Mesendoderm (in vitro differentiated cells): ENCODE results near the gene PRKCSH.

Source experiments
- DNase-seq: peaks from one replicate; pipeline ENCODE4 v3.0.0; 2013
- H2AK5ac ChIP-seq: 2 replicates; pipeline ENCODE4 v1.6.1; 2013; ENCODE audit warnings: low read length, inconsistent platforms
- H2BK120ac ChIP-seq: 2 replicates; pipeline ENCODE4 v1.6.1; 2013; ENCODE audit warnings: low read depth, mild to moderate bottlenecking, low read length, moderate library complexity, mixed read lengths
- H2BK15ac ChIP-seq: replicated peaks from 2 replicates; pipeline ENCODE4 v1.6.1; 2013; ENCODE audit warnings: low read depth, mild to moderate bottlenecking, moderate library complexity
- H2BK5ac ChIP-seq: 2 replicates; pipeline ENCODE4 v1.6.1; 2013; ENCODE audit warnings: low read length, inconsistent platforms
- H3K18ac ChIP-seq: 2 replicates; pipeline ENCODE4 v1.6.1; 2013; ENCODE audit warnings: mild to moderate bottlenecking, low read length, mixed read lengths
- H3K23ac ChIP-seq: one replicate; pipeline ENCODE4 v1.6.1; 2013; ENCODE audit warnings: low read length
- H3K27ac ChIP-seq: 2 replicates; pipeline ENCODE4 v1.5.1; 2013; ENCODE audit warnings: low read depth, mild to moderate bottlenecking, inconsistent platforms, low read length, moderate library complexity
- H3K27me3 ChIP-seq: 2 replicates; pipeline ENCODE4 v1.6.1; 2013; ENCODE audit warnings: low read length, control low read depth, mild to moderate bottlenecking, inconsistent platforms; ENCODE audit not compliant: insufficient read depth, poor library complexity
- H3K36me3 ChIP-seq: 2 replicates; pipeline ENCODE4 v1.6.1; 2013; ENCODE audit warnings: low read length, inconsistent platforms; ENCODE audit not compliant: control insufficient read depth, insufficient read depth
- H3K4ac ChIP-seq: one replicate; pipeline ENCODE4 v1.6.1; 2013; ENCODE audit warnings: low read depth, mild to moderate bottlenecking, low read length, moderate library complexity
- H3K4me1 ChIP-seq: 2 replicates; pipeline ENCODE4 v1.6.1; 2013; ENCODE audit warnings: low read depth, low read length, inconsistent platforms; ENCODE audit not compliant: control insufficient read depth
- H3K4me2 ChIP-seq: 2 replicates; pipeline ENCODE4 v1.6.1; 2013; ENCODE audit warnings: low read length
- H3K4me3 ChIP-seq: 2 replicates; pipeline ENCODE4 v1.5.1; 2013; ENCODE audit warnings: mild to moderate bottlenecking, low read length
- H3K56ac ChIP-seq: one replicate; pipeline ENCODE4 v1.6.1; 2013; ENCODE audit warnings: low read length
- H3K79me1 ChIP-seq: 2 replicates; pipeline ENCODE4 v1.6.1; 2013; ENCODE audit warnings: low read length, inconsistent platforms
- H3K79me2 ChIP-seq: 2 replicates; pipeline ENCODE4 v1.6.1; 2013; ENCODE audit warnings: mild to moderate bottlenecking, low read length; ENCODE audit not compliant: control insufficient read depth, insufficient read depth
- H3K9ac ChIP-seq: 2 replicates; pipeline ENCODE4 v1.6.1; 2013; ENCODE audit warnings: low read length, inconsistent platforms
- H4K5ac ChIP-seq: one replicate; pipeline ENCODE4 v1.6.1; 2013; ENCODE audit warnings: low read length
- H4K8ac ChIP-seq: one replicate; pipeline ENCODE4 v1.6.1; 2013; ENCODE audit warnings: low read depth, mild to moderate bottlenecking, control low read depth, low read length, moderate library complexity
- WGBS: extraction: QIAGEN DNeasy Blood & Tissue Kit; methylation state at CpG from one replicate; pipeline ENCODE4 v1.1.7; 2013; ENCODE audit warnings: low lambda C conversion rate, missing lambda C conversion rate; ENCODE audit not compliant: insufficient coverage; ENCODE audit errors: extremely low coverage; 5-methylcytosine and 5-hydroxymethylcytosine counted together

The PRKCSH gene

DNA sequence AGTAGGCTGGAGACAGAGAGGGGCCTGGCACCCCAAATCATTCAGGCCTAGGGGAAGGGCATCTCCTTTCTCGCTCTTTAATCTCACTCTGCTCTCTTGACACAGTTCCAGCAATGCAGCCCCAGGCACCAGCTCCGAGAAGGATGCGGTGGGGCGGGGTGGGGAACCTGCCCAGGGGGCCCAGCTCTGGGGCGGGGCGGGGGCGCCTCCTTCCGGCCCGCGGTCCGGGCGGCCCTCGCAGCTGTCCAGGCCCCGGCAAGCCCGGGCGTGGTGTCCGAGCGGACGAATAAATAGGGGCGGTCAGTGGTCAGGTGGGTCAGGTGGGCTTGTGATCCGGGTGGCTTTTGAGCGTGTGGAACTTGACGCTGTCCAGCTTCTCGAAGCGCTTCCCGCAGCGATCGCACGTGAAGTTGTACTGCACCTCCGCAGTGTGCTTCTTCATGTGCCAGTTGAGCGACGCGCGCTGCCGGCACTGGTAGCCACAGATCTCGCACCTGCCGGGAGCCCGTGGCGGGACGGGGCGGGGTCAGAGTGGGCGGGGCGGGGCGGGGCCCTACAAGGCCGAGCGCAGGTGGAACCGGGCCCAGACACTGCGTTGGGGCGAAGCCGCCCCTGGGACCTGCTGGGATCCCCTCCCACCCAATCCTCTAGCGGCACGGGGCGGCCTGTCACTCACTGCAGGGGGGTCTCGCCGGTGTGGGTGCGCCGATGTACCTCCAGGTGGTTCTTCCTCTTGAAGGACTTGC is 48.1 kb downstream of the PRKCSH start:
- no peak for DNase-seq
- peaks cover 15% of the 10 kb centered on the region for H3K27me3 ChIP-seq
- no peaks in the 10 kb centered on the region for H3K79me2 ChIP-seq

DNA sequence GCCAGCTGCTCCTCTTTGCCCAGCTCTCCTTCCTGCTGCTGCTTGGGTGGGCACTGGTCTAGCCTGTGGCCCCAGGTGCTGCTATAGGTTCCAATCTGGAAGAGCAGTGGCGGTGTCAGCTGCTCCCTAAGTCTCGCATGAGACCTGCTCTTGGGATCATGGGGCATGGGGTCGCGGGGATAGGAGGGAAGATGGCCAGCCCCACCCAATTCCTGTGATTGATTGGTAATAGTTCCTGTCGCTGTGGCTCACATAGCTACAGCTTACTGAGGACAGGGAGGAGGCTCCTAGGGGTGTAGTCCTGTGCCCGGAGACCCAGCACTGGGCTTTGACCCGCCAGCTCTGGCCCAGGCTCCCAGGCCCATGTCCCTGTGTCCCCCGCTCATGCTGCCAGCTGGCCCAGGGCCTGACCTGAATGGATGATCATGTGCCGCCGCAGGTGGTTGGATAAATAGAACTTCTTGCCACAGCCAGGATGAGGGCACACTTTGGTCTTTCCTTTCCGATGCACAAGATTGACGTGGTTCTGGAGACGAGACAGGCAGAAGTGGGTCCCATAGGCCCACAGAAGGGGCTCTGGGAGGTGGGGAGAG is 49.9 kb downstream of the PRKCSH start:
- Histone ChIP-seq H2AK5ac (no peak overlapping the region), H3K56ac (no peak overlapping the region), H3K4me1 (no peaks in the 10 kb centered on the region), H3K27me3 (peaks cover 11% of the 10 kb centered on the region), H3K23ac (no peak overlapping the region), H3K79me2 (no peaks in the 10 kb centered on the region), H3K18ac (no peak overlapping the region), H3K36me3 (no peaks in the 10 kb centered on the region), H2BK5ac (no peak overlapping the region), H4K5ac (no peak overlapping the region), H2BK120ac (no peak overlapping the region), H2BK15ac (no peak overlapping the region), H3K4me3 (no peak overlapping the region), H3K27ac (no peak overlapping the region), H3K4me2 (no peak overlapping the region), H3K9ac (no peak overlapping the region), H3K79me1 (no peaks in the 10 kb centered on the region), H3K4ac (no peak overlapping the region), H4K8ac (no peak overlapping the region)
- WGBS = no CpG with 5 or more reads among the region's 13 CpGs
- DNase-seq = no peak

More for the DNA sequence above, 48.1 kb downstream of the PRKCSH start:
- H3K36me3 ChIP-seq = no peaks in the 10 kb centered on the region
- no CpG with 5 or more reads among the region's 57 CpGs for WGBS
- H2BK5ac ChIP-seq = no peak overlapping the region
- H3K56ac ChIP-seq = no peak overlapping the region
- no peak overlapping the region for H4K5ac ChIP-seq
- H3K4me2 ChIP-seq = no peak overlapping the region
- no peak overlapping the region for H3K23ac ChIP-seq
- H3K4ac ChIP-seq = no peak overlapping the region
- no peak overlapping the region for H2BK15ac ChIP-seq
- no peak overlapping the region for H2BK120ac ChIP-seq
- H3K27ac ChIP-seq = no peak overlapping the region
- no peaks in the 10 kb centered on the region for H3K79me1 ChIP-seq
- no peak overlapping the region for H3K18ac ChIP-seq
- H4K8ac ChIP-seq = no peak overlapping the region
- no peak overlapping the region for H3K4me3 ChIP-seq
- no peak overlapping the region for H2AK5ac ChIP-seq
- H3K9ac ChIP-seq = no peak overlapping the region
- H3K4me1 ChIP-seq = no peaks in the 10 kb centered on the region

DNA sequence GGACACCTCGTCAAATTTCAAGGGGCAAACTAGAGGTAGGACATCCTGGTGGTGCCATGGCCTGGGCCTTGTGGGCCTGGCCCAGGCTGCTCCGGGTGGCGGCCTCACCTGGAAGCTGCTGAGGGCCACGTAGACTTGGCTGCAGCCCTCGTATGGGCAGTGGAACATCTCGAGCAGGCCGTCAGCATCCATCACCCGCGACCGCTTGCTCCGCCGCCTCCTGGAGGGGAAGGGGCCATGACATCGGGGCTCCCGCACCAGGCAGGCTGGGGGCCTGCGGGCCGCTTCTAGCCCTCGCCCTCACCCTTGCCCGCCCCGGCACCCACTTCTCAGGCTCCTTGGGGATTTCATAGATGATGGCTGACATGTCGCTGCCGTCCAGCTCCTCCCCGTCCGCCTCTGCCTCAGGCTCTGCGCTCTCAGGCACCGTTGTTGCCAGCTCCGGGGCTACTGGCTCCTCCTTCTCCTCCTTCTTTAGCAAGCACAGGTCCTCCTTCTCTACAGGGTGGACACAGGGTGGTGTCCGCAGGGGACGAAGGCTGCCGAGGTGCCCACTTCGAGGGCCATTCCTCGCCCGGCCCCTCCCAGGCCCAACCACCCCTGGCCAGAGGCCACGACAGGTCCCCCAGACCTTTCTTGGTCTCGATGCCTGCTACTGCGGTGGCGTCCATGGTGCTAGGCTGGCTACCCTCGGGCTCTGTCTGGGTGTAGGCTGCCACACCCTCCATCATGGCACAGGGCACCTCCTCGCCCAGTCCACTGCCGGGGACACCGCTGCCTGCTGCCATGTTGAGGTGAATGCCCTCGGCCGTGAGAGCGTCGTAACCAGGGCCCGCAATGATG is 51.4 kb downstream of the PRKCSH start:
- Histone ChIP-seq H4K8ac (no peak overlapping the region), H4K5ac (no peak overlapping the region), H3K4me1 (no peaks in the 10 kb centered on the region), H3K23ac (no peak overlapping the region), H2AK5ac (no peak overlapping the region), H3K36me3 (no peaks in the 10 kb centered on the region), H3K56ac (no peak overlapping the region), H3K9ac (no peak overlapping the region), H3K18ac (no peak overlapping the region), H3K4me2 (no peak overlapping the region), H2BK15ac (no peak overlapping the region), H2BK120ac (no peak overlapping the region), H3K27me3 (no peaks in the 10 kb centered on the region), H3K79me2 (no peaks in the 10 kb centered on the region), H3K4me3 (no peak overlapping the region), H3K27ac (no peak overlapping the region), H3K79me1 (no peaks in the 10 kb centered on the region), H3K4ac (no peak overlapping the region), H2BK5ac (no peak overlapping the region)
- WGBS = no CpG with 5 or more reads among the region's 45 CpGs
- no peak for DNase-seq

DNA sequence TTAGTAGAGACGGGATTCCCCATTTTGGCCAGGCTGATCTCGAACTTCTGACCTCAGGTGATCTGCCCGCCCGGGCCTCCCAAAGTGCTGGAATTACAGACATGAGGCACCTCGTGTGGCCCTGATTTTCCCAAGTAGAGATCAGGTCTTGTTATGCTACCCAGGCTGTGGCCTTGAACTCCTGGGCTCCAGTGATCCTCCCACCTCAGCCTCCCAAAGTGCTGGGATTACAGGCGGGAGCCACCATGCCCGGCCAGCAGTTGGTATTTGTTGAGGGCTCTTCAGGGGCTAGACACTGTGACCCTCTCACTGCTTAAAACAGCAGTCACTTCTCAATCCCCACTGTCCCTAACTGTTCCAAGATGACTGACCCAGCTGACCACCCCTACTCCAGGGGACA is 53.9 kb downstream of the PRKCSH start:
- H3K23ac ChIP-seq = no peak overlapping the region
- H3K56ac ChIP-seq = no peak overlapping the region
- H4K5ac ChIP-seq = no peak overlapping the region
- H4K8ac ChIP-seq = no peak overlapping the region
- H2BK120ac ChIP-seq = no peak overlapping the region
- H3K36me3 ChIP-seq = no peaks in the 10 kb centered on the region
- no peak overlapping the region for H3K4ac ChIP-seq
- no peak overlapping the region for H3K27ac ChIP-seq
- H3K4me1 ChIP-seq = no peaks in the 10 kb centered on the region
- H2BK15ac ChIP-seq = no peak overlapping the region
- WGBS = no CpG with 5 or more reads among the region's 7 CpGs
- no peaks in the 10 kb centered on the region for H3K79me2 ChIP-seq
- no peak overlapping the region for H2AK5ac ChIP-seq
- no peak overlapping the region for H2BK5ac ChIP-seq
- no peak overlapping the region for H3K9ac ChIP-seq
- no peaks in the 10 kb centered on the region for H3K79me1 ChIP-seq
- H3K18ac ChIP-seq = no peak overlapping the region
- H3K27me3 ChIP-seq = no peaks in the 10 kb centered on the region
- DNase-seq = no peak
- no peak overlapping the region for H3K4me2 ChIP-seq
- H3K4me3 ChIP-seq = no peak overlapping the region

DNA sequence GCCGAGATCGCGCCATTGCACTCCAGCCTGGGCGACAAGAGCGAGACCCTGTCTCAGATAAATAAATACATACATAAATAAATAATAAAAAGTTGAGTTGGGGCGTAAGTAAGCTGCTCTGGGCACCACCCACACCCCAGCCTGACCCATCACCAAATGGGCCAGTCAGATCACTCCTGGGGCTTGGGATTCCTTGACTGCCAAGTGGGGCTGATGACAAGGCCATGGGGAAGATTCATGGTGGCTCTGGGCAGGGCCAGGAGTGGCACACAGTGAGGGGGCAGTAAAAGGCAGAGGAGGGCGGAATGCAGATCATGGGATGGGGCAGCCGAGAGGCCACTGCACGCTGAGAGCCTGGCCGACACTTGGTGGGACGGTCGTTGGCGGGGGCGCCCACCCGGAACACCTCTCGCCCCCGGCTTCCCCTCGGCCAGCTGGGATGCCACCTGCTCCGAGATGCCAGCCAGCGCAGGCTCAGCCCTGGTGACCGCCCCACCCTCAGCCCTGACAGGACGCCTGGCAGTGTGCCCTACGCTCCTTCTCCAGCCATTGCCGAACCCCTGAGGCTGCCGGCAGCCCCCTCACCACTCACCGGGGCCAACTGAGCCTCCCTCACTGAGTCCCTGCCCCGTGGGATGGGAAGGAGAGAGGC is 59.3 kb downstream of the PRKCSH start:
- H4K8ac ChIP-seq = no peak overlapping the region
- WGBS = no CpG with 5 or more reads among the region's 27 CpGs
- no peak overlapping the region for H3K4me3 ChIP-seq
- H3K9ac ChIP-seq = no peak overlapping the region
- no peak overlapping the region for H2AK5ac ChIP-seq
- no peaks in the 10 kb centered on the region for H3K27me3 ChIP-seq
- H3K27ac ChIP-seq = no peak overlapping the region
- H2BK15ac ChIP-seq = no peak overlapping the region
- no peak overlapping the region for H3K4ac ChIP-seq
- H4K5ac ChIP-seq = no peak overlapping the region
- no peaks in the 10 kb centered on the region for H3K4me1 ChIP-seq
- no peak overlapping the region for H2BK120ac ChIP-seq
- H3K79me2 ChIP-seq = no peaks in the 10 kb centered on the region
- no peak overlapping the region for H3K18ac ChIP-seq
- H2BK5ac ChIP-seq = no peak overlapping the region
- H3K4me2 ChIP-seq = no peak overlapping the region
- no peak overlapping the region for H3K56ac ChIP-seq
- H3K36me3 ChIP-seq = peaks cover 2% of the 10 kb centered on the region
- DNase-seq = no peak
- H3K23ac ChIP-seq = no peak overlapping the region
- no peaks in the 10 kb centered on the region for H3K79me1 ChIP-seq
